Hematopoietic multipotent progenitor cell treated with erythropoietin and hydrocortisone succinate and interleukin-3 and kit ligand, for 6 days (in vitro differentiated cells): ENCODE results near the gene MUC4.
"Not testable (repeated sequence)": the region's sequence is repeated elsewhere in the genome, so short reads cannot be mapped to it uniquely, and the experiment has no call there.

Experiments used
- DNase-seq: peaks from one replicate; pipeline ENCODE4 v3.0.0-alpha.2; 2015

Gene MUC4

GRCh38 chr3:195810455-195810845 lies 1.3 kb downstream of the MUC4 start:
- no peak for DNase-seq

GRCh38 chr3:195809796-195810454 lies 1.8 kb downstream of the MUC4 start:
- DNase-seq = no peak

- no peak for DNase-seq
These were observed 2.4 kb downstream of the MUC4 start for GRCh38 chr3:195809291-195809785.

- DNase-seq = no peak
These were observed 2.9 kb downstream of the MUC4 start for GRCh38 chr3:195808741-195809290.

GRCh38 chr3:195807681-195808121 lies 4.0 kb downstream of the MUC4 start:
- DNase-seq = no peak

GRCh38 chr3:195806916-195807231 lies 4.9 kb downstream of the MUC4 start:
- DNase-seq = no peak

GRCh38 chr3:195806211-195806915 lies 5.4 kb downstream of the MUC4 start:
- DNase-seq = peak; percentile 22

- DNase-seq = not testable (repeated sequence)
These were observed 6.1 kb downstream of the MUC4 start for GRCh38 chr3:195805588-195805987.

- no peak for DNase-seq
These were observed 6.5 kb downstream of the MUC4 start for GRCh38 chr3:195805181-195805580.

GRCh38 chr3:195803289-195803908 lies 8.3 kb downstream of the MUC4 start:
- DNase-seq = no peak

- DNase-seq = peak; percentile 39
These were observed 8.9 kb downstream of the MUC4 start for GRCh38 chr3:195802795-195803194.

GRCh38 chr3:195802261-195802701 lies 9.4 kb downstream of the MUC4 start:
- DNase-seq = peak; percentile 36

- DNase-seq = no peak
These were observed 10.2 kb downstream of the MUC4 start for GRCh38 chr3:195801251-195802183.

- DNase-seq = peak; percentile 22
These were observed 11.5 kb downstream of the MUC4 start for GRCh38 chr3:195800240-195800639.

- no peak for DNase-seq
These were observed 14.9 kb downstream of the MUC4 start for GRCh38 chr3:195796795-195797194.

- no peak for DNase-seq
These were observed 17.0 kb downstream of the MUC4 start for GRCh38 chr3:195794708-195795107.

GRCh38 chr3:195792621-195793020 lies 19.1 kb downstream of the MUC4 start:
- DNase-seq = not testable (repeated sequence)

GRCh38 chr3:195790901-195791300 lies 20.8 kb downstream of the MUC4 start:
- DNase-seq = no peak

- no peak for DNase-seq
These were observed 22.8 kb downstream of the MUC4 start for GRCh38 chr3:195788711-195789581.

- not testable (repeated sequence) for DNase-seq
These were observed 25.8 kb downstream of the MUC4 start for GRCh38 chr3:195785781-195786405.

- not testable (repeated sequence) for DNase-seq
These were observed 27.7 kb downstream of the MUC4 start for GRCh38 chr3:195784031-195784430.
